ENCODE data around the gene GALNT10. TPM values are rescaled to one million over a fixed set of nuclear protein-coding genes. Genes with fewer than 3 reads are reported as not detected.

The GALNT10 gene, protein sequence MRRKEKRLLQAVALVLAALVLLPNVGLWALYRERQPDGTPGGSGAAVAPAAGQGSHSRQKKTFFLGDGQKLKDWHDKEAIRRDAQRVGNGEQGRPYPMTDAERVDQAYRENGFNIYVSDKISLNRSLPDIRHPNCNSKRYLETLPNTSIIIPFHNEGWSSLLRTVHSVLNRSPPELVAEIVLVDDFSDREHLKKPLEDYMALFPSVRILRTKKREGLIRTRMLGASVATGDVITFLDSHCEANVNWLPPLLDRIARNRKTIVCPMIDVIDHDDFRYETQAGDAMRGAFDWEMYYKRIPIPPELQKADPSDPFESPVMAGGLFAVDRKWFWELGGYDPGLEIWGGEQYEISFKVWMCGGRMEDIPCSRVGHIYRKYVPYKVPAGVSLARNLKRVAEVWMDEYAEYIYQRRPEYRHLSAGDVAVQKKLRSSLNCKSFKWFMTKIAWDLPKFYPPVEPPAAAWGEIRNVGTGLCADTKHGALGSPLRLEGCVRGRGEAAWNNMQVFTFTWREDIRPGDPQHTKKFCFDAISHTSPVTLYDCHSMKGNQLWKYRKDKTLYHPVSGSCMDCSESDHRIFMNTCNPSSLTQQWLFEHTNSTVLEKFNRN
- 39.8 and 42.3 TPM in 2 replicates for total RNA-seq
- long read RNA-seq, partial matches to known transcripts: 22 of 25 reads
- long read RNA-seq, other reads (novel, unspliced or antisense): 3 of 25 reads

DNA sequence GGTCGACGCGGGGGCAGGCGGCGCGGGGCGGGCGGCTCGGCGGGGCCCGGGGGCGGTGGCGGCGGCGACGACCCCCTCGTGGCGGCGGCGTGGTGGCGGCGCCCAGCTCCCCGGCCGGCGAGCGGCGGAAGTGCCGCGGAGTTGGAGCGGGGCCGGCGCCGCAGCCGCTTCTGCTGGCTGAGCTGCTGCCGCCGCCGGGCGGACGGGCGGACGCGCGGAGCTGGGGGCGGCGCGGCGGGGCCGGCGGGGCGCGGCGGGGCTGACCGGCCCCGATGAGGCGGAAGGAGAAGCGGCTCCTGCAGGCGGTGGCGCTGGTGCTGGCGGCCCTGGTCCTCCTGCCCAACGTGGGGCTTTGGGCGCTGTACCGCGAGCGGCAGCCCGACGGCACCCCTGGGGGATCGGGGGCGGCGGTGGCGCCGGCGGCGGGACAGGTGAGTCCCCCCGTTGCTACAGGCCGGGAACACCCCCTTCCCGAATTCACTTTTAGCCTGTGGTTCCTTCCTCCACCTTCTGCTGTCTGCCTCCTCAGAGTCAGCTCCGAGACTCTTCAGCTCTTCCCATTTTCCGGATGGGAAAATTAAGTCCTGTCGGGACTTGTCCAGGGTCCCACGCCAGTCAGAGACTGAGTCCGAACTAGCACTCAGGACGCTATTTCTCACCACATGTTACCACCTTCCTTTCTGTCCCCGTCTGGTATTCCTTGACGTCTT is at the start of gene GALNT10:
GALNT10 (plus strand) TSS at position 139 of the 710 bp plus-strand sequence; CDS start at position 273, 134 bp downstream.
- Mint-ChIP-seq H3K9me3 (no peaks in the 10 kb centered on the region), H3K4me1 (peaks cover 35% of the 10 kb centered on the region), H3K27ac (ENCODE audit: unreplicated experiment) (peak within 1 kb of the TSS; percentile 92), H3K36me3 (ENCODE audit: low read depth) (no peaks in the 10 kb centered on the region), H3K4me3 (peak within 1 kb of the TSS; percentile 91), H3K27me3 (ENCODE audit: low read depth) (peaks cover 39% of the 10 kb centered on the region)
- no peak for DNase-seq (ENCODE audit: low read depth, low spot score)
- TF ChIP-seq, protein P1, sequence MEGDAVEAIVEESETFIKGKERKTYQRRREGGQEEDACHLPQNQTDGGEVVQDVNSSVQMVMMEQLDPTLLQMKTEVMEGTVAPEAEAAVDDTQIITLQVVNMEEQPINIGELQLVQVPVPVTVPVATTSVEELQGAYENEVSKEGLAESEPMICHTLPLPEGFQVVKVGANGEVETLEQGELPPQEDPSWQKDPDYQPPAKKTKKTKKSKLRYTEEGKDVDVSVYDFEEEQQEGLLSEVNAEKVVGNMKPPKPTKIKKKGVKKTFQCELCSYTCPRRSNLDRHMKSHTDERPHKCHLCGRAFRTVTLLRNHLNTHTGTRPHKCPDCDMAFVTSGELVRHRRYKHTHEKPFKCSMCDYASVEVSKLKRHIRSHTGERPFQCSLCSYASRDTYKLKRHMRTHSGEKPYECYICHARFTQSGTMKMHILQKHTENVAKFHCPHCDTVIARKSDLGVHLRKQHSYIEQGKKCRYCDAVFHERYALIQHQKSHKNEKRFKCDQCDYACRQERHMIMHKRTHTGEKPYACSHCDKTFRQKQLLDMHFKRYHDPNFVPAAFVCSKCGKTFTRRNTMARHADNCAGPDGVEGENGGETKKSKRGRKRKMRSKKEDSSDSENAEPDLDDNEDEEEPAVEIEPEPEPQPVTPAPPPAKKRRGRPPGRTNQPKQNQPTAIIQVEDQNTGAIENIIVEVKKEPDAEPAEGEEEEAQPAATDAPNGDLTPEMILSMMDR (conservative IDR thresholded peaks at IDR 0.05): no peak

DNA sequence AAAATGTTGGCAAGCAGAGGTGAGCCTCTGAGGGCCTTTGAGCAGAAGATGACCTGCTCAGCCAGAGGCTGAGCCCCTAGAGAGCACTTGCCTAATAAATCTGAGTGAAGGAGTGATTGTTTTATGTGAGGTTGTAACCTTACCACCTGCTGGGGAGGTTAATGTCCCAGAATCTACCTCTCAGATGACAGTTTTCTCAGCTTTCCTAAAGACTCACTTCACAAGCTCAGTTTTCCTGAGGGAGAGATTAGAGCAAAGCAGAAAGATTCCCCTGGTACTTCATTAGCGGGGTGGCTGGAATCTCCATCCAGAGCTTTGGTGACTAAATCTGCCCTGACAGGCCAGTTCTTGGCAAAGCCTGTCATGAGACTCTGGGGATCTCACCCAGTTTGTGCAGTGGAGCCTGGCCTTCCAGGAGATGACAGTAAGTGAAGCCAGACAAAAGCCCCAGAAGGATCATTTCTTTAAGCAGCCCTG is 48.8 kb upstream of the GALNT10 start:
- no peak for DNase-seq (ENCODE audit: low read depth, low spot score)
- TF ChIP-seq, protein P1 (conservative IDR thresholded peaks at IDR 0.05): no peak
- H3K27me3 Mint-ChIP-seq (ENCODE audit: low read depth): no peaks in the 10 kb centered on the region
- H3K4me1 Mint-ChIP-seq: peaks cover 5% of the 10 kb centered on the region
- H3K27ac Mint-ChIP-seq (ENCODE audit: unreplicated experiment): no peak overlapping the region
- no peaks in the 10 kb centered on the region for H3K9me3 Mint-ChIP-seq
- H3K4me3 Mint-ChIP-seq: no peak overlapping the region
- H3K36me3 Mint-ChIP-seq (ENCODE audit: low read depth): no peaks in the 10 kb centered on the region

DNA sequence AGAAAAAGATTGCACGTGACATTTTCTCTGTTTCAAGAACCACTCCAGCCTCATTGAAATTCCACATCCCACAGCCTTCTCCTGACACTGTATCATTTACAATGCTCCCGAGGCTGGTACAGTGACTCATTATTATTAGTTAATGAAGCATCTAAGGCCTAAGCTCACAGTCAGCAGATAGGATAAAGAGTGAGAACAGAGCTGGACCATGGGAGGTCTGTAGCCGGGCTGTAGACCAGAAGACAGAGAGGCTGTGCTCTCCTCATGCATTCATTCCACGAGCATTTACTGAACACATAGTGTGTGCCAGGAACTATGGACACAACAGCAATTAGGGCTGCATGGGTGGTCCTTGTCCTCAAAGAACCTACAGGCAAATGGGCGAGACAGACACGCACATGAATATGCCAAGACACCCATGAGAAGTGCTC is 47.3 kb upstream of the GALNT10 start:
- Mint-ChIP-seq H3K4me1 (peaks cover 5% of the 10 kb centered on the region), H3K36me3 (ENCODE audit: low read depth) (no peaks in the 10 kb centered on the region), H3K9me3 (no peaks in the 10 kb centered on the region), H3K27ac (ENCODE audit: unreplicated experiment) (peak overlapping the region; percentile 47), H3K27me3 (ENCODE audit: low read depth) (no peaks in the 10 kb centered on the region), H3K4me3 (no peak overlapping the region)
- no peak for DNase-seq (ENCODE audit: low read depth, low spot score)
- TF ChIP-seq, protein P1 (conservative IDR thresholded peaks at IDR 0.05): no peak

DNA sequence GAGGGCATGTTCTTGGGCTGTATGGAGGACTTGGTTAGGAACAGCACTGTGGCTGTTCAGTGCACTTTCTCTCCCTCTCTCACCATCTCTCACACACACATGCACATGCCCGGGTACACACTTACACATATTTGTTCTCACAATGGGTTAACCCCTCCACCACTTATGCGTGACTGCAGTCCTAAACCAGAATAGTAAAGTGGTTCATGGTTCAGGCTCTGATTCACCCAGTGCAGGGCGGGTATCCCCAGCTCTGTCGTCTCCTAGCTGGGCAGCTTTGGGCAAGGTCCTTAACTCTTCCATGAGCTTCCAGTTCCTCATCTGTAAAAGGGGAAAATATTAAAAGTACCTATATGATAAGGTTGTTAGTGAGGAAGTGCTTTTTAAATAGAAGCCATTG is 45.3 kb upstream of the GALNT10 start:
- Mint-ChIP-seq H3K27ac (ENCODE audit: unreplicated experiment) (no peak overlapping the region), H3K9me3 (no peaks in the 10 kb centered on the region), H3K36me3 (ENCODE audit: low read depth) (no peaks in the 10 kb centered on the region), H3K27me3 (ENCODE audit: low read depth) (no peaks in the 10 kb centered on the region), H3K4me3 (no peak overlapping the region), H3K4me1 (peaks cover 5% of the 10 kb centered on the region)
- no peak for DNase-seq (ENCODE audit: low read depth, low spot score)
- TF ChIP-seq, protein P1 (conservative IDR thresholded peaks at IDR 0.05): no peak

DNA sequence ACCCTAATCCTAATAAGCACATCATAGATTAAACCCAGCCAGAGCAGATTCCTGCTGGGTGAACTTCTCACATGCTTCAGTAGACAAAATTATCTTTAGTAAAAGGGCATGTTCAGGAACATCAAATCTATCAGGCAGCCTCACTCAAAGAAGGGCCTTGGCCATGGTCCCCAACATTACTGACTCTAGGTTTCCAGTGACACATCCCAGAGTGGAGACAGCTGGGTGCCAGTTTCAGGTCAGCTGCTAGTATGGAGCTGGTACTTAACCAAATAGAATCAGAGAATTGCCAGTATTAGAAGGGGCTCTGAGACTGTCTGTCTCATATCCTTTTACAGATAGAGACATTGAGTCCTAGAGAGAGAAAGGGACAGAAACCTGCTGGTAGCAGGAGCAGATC is 44.1 kb upstream of the GALNT10 start:
- no peaks in the 10 kb centered on the region for H3K9me3 Mint-ChIP-seq
- peaks cover 4% of the 10 kb centered on the region for H3K4me1 Mint-ChIP-seq
- H3K4me3 Mint-ChIP-seq: no peak overlapping the region
- H3K36me3 Mint-ChIP-seq (ENCODE audit: low read depth): no peaks in the 10 kb centered on the region
- TF ChIP-seq, protein P1 (conservative IDR thresholded peaks at IDR 0.05): no peak
- H3K27me3 Mint-ChIP-seq (ENCODE audit: low read depth): no peaks in the 10 kb centered on the region
- H3K27ac Mint-ChIP-seq (ENCODE audit: unreplicated experiment): no peak overlapping the region
- no peak for DNase-seq (ENCODE audit: low read depth, low spot score)

All from neural crest cell (in vitro differentiated cells).